NCI-H1092 (cell line): ENCODE data around the gene ZNF23.
"Not testable (repeated sequence)": the region's sequence is repeated elsewhere in the genome, so short reads cannot be mapped to it uniquely, and the experiment has no call there.

Source experiments
- DNase-seq: peaks from one replicate; lab custom pipeline; 2025; lab: John Stamatoyannopoulos, UW

ZNF23 gene

DNA sequence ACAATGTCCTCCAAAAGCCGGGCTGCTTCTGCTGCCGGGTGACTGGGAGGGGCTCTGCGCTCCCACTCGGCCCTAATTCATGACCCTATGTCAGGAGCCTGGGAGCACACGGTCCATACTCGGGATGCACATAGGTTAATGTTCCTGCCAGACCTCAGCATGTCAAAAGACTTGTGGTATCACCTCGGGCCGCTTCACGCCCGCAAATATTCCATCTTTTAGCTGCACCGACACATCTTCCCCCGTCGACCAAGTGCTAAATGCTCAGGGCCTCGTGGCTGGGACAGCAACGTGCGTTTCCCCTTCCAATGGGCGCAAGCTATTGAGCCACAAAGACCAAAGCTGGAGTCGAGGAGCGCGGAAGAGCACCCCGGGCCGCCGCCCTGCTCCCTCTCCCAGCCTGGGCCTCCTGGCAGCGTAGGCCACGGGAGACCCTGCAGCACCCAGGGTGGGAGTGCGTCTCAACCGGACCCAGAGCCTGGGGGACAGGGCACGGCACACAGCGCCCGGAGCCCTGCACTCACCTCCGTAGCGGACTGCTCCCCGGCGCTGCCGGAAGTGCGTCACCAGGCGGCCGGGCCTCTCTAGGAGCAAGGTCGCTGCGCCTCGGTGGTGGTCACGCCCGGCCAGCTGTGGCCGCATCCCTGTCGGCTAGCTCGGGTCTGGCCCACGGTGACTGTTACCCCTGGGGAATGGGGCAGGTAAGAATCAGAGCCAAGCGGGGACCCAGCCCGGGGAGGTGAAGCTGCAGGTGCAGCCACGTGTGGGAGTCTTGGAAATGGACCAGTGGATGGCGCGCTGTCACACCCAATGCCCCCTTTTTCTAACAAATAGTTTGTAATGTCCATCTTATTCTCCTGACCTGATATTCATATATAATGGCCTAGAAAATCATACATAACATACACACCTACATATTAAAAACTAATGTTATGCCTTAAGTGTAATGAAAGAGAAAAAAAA, at the start of gene ZNF23:
ZNF23 (minus strand) TSS at position 562 of the 963 bp plus-strand sequence. CDS start 5,451 bp downstream, outside the sequence.
- DNase-seq = peak; percentile 64

DNA sequence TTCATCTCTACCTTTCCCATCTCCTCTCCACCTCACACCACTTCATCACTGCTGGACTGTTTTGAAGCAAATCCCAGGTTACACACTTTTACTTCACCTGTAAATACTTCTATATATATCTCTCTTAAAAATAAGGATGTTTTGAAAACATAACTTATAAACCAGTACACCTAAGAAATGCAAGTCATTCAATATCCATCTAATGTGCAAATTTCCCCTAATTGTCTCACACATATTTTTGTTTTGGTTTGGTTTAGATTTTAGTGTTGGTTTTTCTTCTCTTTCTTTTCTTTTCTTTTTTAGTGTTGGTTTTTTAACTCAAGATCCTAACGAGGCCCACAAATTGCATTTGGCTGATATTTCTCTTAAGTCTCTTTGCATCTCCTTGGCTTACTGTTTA, 45.0 kb upstream of the ZNF23 start:
- DNase-seq = no peak

DNA sequence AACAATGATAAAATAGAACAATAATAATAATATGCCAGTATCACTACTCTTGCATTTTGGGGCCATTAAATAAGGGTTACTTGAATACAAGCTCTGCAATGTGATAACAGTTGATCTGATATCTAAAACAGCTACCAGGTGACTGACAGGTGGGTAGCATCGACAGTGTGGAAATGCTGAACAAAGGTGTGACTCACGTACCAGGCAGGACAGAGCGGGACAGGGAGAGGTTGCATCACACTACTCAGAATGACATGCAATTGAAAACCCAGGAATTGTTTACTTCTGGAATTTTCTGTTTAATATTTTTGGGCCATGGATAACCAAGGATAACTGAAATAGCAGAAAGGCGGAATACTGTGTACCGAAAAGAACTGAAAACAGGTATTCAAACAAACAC, 42.9 kb upstream of the ZNF23 start:
- DNase-seq = no peak

DNA sequence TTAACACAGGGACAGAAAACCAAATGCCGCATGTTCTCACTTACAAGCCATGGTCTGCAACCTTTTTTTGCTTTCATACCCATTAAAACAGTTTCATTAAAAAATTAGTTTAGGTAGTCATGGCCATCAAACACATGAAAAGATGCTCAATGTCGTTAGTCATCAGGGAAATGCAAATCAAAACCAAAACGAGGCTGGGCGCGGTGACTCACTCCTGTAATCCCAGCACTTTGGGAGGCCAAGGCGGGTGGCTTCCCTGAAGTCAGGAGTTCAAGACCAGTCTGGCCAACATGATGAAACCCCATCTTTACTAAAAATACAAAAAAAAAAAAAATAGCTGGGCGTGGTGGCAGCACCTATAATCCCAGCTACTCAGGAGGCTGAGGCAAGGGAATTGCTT, 42.0 kb upstream of the ZNF23 start:
- DNase-seq = not testable (repeated sequence)

GRCh38 chr16:71501547-71501946, 39.5 kb upstream of the ZNF23 start:
- no peak for DNase-seq

DNA sequence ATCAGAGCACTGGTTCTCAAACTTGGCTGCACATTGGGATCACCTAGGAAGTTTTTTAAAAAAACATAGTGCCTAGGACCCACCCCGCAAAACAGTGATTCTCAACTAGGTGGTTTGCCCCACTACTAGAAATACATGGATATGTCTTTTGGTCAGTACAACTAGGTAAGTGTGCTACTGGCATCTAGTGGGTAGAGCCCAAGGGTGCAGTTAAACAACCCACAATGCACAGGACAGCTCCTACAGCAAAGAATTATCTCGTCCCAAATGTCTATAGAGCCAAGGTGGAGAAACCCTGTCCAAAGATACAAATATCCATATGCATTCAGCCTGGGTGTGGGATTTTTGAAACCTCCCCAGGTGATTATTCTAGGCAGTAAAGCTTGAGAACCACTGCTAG, 38.9 kb upstream of the ZNF23 start:
- DNase-seq = no peak

DNA sequence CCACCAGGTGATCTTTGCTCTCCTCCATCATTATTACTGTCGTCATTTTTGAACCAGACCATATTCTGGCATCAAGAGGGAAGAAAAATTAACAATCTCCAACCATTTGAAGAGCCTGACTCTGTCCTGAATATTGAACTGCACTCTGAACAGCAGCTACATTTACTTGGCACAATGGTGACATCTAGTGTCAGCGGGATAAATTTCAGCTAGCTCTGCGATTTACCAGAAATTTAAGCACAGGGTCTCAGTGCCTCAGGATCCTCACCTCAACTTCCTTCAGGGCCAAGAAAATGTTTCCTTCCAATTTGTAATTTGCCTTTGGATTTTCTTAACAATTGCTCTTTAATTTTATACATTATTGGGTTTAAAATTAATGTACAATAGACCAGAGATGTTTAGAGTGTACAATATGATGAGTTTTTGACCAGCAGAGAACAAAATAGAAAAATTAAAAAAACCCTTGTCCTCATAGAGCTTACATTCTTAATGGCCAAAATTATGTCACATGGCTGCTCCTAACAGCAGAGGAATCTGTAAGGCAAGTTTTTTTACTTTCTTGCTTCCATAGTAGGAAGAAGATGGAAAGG, 37.8 kb upstream of the ZNF23 start:
- peak; percentile 39 for DNase-seq

DNA sequence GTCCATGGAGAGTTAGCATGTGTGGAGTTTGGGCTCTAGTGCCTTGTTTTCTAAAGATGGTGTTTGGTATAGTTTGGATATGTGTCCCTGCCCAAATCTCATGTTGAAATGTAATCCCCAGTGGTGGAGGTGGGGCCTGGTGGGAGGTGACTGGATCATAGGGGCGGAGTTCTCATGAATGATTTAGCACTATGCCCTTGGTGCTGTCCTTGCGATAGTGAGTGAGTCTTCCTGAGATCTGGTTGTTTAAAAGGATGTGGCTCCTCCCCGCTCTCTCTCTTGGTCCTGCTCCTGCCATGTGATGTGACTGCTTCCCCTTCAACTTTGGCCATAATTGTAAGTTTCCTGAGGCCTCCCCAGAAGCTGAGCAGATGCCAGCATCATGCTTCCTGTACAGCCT, 36.0 kb upstream of the ZNF23 start:
- DNase-seq = no peak

DNA sequence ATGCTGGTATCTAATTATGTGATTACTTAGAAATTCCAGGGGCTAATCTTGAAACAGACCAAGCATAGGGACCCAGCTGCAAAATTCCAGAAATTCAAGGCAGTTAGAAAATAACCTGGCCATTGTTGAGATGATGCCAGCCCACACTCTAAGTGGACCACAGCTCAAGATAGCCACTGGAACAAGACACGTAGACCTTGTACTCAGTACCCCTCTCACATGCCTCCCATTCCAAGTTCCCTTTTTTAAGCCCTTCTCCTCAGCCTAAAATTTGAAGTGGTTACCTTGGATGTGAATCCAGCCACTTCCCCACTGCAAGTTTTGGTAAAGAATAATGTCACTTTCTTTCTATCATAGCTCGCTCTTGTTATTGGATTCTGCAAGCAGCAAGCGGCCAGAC, 31.2 kb upstream of the ZNF23 start:
- no peak for DNase-seq

GRCh38 chr16:71492786-71493185, 30.7 kb upstream of the ZNF23 start:
- DNase-seq = no peak

- no peak for DNase-seq
Observed at GRCh38 chr16:71491054-71491453, 29.0 kb upstream of the ZNF23 start.

GRCh38 chr16:71490361-71490760, 28.3 kb upstream of the ZNF23 start:
- no peak for DNase-seq

DNA sequence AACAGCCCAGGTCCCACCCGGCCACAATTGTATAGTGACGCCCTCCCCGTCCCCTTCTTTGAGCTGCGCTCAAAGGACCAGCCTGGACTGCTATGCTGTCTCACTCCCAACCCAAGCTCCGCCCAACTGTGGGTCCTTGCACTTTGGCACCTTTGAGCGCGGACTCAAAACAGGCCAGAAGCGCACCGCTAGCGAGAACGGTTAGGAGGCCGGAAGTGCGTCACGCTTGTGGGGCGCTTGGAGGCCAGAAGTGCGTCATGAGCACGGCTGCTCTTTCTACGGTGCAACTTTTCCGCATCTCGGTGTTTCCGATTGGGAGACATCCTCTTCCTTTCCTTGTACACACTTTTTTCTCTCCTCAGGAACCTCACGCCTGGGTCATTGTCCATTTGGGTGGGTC, 27.1 kb upstream of the ZNF23 start, which contains the start of gene ZNF19:
ZNF19 (minus strand) TSS at position 203 of the 400 bp plus-strand sequence. CDS start 7,210 bp downstream, outside the sequence.
- no peak for DNase-seq

GRCh38 chr16:71484006-71484893, 22.2 kb upstream of the ZNF23 start:
- peak; percentile 86 for DNase-seq

- no peak for DNase-seq
Observed at GRCh38 chr16:71482569-71482968, 20.5 kb upstream of the ZNF23 start.

- no peak for DNase-seq
Observed at GRCh38 chr16:71480956-71481355, 18.9 kb upstream of the ZNF23 start.

DNA sequence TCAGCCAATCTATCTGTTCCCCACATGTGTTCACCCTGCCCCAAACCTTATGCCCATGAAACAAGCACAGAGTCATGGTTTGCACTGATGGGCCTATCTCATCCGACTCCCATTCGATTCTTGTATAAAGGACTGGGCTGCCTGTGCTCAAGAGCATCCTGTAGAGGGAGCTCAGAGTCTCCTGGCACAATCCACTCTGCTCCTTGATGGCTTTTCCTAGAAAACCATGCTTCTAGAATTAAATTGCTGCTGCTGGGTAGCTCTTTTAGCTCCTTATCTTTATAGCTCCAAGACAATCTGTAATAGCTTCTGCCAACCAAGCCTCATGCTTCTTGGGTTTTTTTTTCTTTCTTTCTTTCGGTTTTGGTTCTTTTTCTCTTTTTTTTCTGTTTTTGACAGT, 17.4 kb upstream of the ZNF23 start:
- DNase-seq = peak; percentile 6

- no peak for DNase-seq
Observed at GRCh38 chr16:71476457-71477124, 14.5 kb upstream of the ZNF23 start.

- no peak for DNase-seq
Observed at GRCh38 chr16:71474864-71475263, 12.8 kb upstream of the ZNF23 start.

GRCh38 chr16:71473891-71474290, 11.8 kb upstream of the ZNF23 start:
- DNase-seq = no peak

GRCh38 chr16:71472931-71473330, 10.9 kb upstream of the ZNF23 start:
- no peak for DNase-seq

- DNase-seq = no peak
Observed at GRCh38 chr16:71472051-71472450, 10.0 kb upstream of the ZNF23 start.
